Kidney tubule cell (primary cell): ENCODE results near the gene RNF17.
A peak's percentile ranks its signal among the peaks of the same experiment; 100 is the strongest.
"Not testable (repeated sequence)": the region's sequence is repeated elsewhere in the genome, so short reads cannot be mapped to it uniquely, and the experiment has no call there.

ENCODE experiments used
- DNase-seq: peaks from one replicate; pipeline ENCODE4 v3.0.0-alpha.2; 2018; ENCODE audit warnings: low spot score

The RNF17 gene, protein sequence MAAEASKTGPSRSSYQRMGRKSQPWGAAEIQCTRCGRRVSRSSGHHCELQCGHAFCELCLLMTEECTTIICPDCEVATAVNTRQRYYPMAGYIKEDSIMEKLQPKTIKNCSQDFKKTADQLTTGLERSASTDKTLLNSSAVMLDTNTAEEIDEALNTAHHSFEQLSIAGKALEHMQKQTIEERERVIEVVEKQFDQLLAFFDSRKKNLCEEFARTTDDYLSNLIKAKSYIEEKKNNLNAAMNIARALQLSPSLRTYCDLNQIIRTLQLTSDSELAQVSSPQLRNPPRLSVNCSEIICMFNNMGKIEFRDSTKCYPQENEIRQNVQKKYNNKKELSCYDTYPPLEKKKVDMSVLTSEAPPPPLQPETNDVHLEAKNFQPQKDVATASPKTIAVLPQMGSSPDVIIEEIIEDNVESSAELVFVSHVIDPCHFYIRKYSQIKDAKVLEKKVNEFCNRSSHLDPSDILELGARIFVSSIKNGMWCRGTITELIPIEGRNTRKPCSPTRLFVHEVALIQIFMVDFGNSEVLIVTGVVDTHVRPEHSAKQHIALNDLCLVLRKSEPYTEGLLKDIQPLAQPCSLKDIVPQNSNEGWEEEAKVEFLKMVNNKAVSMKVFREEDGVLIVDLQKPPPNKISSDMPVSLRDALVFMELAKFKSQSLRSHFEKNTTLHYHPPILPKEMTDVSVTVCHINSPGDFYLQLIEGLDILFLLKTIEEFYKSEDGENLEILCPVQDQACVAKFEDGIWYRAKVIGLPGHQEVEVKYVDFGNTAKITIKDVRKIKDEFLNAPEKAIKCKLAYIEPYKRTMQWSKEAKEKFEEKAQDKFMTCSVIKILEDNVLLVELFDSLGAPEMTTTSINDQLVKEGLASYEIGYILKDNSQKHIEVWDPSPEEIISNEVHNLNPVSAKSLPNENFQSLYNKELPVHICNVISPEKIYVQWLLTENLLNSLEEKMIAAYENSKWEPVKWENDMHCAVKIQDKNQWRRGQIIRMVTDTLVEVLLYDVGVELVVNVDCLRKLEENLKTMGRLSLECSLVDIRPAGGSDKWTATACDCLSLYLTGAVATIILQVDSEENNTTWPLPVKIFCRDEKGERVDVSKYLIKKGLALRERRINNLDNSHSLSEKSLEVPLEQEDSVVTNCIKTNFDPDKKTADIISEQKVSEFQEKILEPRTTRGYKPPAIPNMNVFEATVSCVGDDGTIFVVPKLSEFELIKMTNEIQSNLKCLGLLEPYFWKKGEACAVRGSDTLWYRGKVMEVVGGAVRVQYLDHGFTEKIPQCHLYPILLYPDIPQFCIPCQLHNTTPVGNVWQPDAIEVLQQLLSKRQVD (N-terminal part only)

DNA sequence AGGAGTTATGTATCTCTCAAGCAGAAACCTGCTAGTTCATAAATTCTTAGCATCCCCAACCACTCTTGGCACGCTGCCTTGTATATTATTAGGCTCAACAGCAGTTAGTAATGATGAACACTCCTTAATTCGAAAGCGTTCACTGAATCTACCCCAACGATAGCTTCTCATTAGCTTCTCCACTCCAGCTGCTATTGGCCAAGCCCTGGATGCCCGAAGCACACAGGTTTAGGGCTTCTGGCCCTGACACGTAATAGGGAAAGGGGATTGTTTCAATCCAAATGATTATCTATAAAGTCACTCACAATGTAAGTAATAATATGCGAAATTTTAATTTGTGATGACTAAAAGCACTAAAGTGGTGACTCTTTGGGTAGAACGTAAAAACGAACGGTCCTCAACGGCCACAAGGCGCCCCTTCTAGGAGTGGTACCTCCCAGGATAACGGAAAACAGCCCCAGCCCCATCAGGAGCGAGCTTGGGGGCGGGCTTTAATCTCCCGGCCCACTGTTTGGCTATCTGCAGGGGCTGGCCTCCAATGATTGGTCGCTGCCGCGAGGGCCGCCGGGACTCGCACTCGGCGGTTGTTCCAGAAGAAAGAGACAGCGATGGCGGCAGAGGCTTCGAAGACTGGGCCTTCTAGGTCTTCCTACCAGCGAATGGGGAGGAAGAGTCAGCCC is at the start of gene RNF17:
Gene RNF17 (plus strand): TSS at position 574 of the 680 bp plus-strand sequence. CDS start 35 bp downstream, at position 609.
- no peak for DNase-seq

DNA sequence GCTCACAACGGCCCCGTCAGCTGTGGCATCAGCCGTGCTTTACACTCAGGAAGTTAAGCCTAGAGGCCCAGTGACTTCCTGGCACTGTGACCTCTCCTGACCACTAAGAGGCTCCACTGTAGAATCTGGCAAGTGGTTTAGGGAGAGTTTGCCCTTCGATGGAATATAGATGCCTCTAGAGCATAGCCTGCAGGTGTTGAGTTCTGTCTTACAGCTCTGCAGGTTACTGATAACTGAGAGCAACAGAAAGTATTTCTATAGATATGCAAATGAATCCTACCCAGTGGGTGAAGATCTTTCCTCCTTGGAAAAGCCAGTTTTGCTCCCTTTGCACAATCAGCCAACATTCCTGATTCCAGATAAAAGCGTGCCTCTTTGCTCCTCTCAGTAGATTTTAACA is 48.0 kb upstream of the RNF17 start:
- no peak for DNase-seq

DNA sequence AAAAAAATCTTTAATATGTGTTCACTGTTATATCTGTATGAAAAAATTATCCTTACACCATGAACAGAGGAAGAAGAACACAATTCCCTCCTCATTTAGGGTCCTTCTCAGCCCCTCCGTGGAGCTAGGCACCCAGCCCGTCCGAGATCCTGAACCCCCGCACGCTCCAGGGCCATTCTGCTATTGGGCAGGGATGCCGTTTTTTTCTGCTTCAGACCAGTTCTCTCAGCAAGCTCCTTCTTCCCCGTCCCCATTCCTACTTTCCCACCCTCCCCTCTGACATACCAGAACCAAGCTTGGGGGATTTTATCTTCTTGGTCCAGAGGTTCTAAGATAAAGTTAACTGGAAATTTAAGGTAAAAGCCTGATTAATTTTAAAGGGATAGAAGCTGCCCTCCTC is 47.5 kb upstream of the RNF17 start:
- DNase-seq: no peak

DNA sequence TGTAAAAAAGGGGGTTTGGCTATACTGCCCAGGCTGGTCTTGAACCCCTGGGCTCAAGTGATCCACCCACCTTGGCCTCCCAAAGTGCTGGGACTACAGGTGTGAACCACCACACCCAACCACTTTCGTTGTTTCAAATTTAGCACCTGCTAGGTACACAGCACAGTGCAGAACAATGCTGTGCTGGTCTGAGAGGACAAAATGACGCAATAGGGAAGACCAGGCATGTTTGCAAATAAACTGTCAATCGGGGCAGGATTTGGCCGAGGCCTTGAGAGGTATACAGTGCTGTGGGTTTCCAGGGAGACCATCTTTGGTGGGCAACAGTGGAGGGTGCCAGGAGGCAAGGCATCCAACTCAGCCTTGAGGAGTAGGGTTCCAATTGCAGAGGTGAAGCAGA is 46.8 kb upstream of the RNF17 start:
- no peak for DNase-seq

DNA sequence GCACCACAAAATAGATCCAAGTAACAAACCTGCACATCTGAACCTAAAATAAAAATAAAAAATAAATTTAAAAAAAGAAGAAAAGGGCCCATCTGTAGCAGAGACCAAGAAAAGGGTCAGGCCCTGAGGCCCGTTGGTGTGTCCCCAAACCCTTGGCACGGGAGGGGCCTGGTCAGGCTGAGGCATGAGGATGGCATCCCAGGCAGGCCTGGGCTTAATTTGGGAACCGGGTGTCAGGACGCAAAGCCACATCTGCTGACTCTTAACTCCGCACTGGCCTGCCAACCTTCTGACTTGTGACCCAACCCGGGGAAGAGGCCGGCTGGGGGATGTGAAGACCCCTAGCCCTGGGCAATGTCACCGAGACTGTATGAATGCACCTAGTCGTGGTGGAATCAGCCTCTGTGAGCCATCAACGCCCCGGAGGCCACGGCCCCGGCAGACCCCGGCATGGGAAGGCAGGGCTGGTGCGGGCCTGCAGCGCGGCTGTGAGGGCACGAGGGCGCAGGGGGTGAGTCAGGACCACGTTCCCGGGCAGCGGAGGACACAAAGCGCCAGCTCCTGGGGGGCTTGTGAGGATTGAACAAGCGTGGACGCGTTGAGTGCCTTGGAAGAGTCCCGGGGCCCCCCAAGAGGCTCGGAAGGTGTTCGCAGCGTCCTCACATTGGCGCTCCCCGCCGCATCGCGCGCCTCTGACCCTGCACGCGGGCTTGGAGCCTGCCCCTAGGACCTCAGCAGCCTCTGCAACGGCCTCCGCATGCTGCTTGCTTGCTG is 45.6 kb upstream of the RNF17 start:
- DNase-seq: no peak

DNA sequence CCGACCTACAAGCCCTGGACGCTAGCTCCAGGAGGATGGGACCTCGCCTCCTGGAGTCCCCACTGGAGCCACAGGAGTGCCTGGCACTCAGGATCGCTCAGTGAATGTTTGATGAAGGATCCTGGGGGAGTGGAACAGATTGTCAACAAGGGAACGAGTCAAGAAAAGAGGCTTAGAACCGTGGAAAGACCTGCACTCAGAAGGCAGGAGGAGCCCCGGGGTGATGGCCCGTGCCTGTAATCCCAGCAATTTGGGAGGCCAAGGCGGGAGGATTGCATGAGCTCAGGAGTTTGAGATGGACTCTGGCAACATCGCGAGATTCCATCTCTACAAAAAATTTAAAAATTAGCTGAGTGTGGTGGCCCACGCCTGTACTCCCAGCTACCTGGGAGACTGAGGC is 44.8 kb upstream of the RNF17 start:
- DNase-seq: no peak

DNA sequence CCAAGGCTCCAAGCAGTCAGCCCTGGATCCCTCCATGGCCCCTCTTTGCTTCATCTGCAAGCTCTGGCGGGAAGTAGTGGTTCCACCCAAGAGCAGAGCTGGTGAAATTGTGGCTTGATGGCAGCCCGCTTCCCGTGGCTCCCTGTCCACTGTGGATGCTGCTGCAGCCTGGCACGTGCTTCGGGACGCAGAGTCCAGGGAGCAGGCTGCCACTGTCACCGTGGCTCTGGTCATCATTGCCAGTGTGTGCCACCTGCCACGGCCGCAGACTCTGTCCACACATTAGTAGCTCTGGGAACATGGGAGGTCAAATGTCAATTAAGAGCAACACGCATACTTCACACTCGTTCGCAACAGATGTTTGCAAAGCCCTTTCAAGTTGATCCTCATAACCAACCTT is 40.8 kb upstream of the RNF17 start:
- DNase-seq: no peak

DNA sequence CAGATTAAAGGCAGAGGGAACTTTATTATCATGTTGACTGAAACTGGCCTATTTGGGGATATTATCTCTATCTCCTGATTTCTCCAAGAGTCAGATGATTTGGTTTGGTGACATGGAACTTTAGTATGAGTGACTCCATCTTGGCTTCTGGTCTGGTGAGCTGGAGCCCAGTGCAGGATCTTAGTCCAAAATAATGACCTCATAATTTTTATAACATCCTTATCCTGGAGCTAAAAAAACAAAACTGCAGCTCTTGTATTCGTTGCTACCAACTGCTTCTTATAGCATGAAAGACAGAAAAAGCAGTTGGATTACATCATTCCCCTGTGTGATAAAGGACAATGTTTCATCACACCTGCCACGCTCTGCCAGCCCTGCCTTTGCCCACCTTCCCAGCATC is 39.3 kb upstream of the RNF17 start:
- DNase-seq: no peak

DNA sequence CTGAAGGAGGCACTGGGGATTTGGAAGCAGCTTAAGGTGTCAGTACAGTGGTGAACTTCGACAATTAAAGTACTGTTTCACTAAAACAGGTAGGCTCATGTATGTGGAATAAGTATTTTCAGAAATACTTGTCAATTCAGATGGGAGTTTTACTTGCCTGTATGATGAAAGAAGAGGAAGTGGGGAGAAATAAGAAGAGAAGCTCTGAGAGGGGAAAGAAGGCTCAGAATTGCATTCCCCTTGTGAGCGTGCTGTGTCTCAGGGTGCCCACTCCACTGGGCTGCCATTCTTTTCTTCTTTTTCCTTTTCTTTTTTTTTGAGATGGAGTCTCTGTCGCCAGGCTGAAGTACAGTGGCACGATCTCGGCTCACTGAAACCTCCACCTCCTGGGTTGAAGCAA is 38.6 kb upstream of the RNF17 start:
- no peak for DNase-seq

DNA sequence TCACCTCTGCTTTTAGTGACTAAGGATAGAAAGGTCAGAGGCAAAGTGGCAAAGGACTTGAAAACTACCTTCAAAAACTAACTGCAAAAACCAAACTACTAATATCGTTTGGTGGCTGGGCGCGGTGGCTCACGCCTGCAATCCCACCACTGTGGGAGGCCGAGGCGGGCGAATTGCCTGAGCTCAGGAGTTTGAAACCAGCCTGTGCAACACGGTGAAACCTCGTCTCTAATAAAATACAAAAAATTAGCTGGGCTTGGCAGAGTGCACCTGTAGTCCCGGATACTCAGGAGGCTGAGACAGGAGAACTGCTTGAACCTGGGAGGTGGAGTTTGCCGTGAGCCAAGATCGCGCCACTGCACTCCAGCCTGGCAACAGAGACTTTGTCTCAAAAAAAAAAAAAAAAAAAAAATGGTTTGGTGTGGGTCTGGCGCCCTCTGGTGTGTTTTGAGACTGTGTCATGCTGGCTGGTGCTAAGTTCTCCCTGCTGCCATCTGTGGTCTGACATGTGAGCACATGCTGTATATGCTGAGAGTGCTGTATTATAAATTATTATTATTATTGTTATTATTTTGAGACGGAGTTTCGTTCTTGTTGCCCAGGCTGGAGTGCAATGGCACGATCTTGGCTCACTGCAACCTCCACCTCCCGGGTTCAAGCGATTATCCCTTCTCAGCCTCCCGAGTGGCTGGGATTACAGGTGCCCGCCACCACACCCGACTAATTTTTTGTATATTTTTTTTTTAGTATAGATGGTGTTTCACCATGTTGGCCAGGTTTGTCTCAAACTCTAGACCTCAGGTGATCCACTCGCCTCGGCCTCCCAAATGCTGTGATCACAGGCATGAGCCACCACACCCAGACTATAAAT is 36.0 kb upstream of the RNF17 start:
- peak; percentile 80 for DNase-seq

DNA sequence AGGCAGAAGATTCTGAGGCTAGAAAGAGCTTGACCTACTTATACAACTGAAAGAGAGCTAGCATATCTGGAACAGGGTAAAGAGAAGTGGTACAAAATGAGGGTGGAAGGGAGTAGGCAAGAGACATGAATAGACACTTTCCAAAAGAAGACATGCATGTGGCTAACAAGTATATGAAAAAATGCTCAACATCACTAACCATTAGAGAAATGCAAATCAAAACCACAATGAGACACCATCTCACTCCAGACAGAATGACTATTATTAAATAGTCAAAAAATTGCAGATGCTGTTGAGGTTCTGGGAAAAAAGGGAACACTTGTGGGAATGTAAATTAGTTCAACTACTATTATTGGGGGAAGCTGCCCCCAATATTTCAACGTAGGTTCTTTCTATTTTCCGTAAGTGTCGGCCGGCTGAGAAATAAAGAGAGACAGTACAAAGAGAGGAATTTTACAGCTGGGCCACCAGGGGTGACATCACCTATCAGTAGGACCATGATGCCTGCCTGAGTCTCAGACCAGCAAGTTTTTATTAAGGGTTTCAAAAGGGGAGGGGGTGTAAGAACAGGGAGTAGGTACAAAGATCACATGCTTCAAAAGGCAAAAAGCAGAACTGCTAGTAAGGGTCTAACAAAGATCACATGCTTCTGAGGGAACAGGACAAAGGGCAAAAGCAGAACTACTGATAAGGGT is 32.9 kb upstream of the RNF17 start:
- DNase-seq: not testable (repeated sequence)

DNA sequence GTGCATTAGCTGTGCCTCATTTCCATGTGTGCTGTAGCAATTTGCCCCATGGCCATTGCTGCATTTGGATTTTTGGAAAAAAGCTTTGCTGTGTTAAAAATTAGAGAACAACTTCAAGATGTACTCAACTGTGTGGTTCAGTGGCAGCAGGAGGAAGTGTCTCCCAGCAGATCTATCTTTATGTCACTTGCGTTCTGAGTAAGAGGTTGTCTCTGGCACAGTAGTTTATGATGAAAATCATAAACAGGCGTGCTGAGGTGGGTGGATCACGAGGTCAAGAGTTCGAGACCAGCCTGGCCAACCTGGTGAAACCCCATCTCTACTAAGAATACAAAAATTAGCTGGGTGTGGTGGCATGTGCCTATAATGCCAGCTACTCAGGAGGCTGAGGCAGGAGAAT is 29.0 kb upstream of the RNF17 start:
- no peak for DNase-seq

DNA sequence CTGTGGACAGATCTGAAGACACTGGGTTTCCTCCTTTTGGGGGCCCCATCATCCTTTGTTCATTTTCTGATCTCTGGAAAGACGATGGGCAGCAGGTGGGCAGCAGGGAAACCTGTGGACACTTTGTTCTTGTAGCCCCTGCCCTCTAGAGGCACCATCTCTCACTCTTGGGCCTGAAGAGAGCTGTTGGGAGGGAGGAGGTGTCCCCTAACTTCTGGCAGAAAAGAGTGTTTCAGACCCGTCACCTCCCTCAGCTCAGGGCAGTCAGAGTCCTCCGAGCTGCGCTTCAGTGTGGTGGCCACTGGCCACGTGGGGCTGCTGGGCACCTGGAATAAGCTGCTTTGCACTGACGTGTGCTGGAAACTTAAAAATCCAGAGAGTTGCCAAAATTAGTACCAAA is 26.9 kb upstream of the RNF17 start:
- DNase-seq: no peak

DNA sequence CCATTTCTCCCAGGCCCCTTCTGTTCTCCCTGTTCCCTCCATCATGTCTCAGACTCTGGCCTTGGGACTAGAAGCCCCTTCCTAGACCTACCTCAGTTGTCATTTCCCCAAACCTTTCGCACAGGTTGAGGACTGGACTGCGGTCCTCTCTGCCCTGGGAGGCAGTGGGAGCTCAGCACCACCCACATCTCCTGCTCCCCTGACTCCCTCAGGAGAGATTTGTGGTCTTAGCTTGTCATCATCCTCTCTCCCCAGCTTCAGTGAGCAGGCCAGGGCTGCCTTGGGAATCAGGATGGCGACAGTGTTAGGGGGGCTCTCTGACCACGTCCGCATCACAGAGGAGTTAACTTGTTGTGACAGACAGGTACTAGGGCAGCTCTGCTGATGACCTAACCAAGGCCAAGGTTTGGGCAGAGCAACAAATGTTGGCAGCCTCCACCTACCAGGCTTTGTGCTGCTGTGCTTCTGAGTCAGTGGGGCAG is 25.6 kb upstream of the RNF17 start:
- DNase-seq: no peak

DNA sequence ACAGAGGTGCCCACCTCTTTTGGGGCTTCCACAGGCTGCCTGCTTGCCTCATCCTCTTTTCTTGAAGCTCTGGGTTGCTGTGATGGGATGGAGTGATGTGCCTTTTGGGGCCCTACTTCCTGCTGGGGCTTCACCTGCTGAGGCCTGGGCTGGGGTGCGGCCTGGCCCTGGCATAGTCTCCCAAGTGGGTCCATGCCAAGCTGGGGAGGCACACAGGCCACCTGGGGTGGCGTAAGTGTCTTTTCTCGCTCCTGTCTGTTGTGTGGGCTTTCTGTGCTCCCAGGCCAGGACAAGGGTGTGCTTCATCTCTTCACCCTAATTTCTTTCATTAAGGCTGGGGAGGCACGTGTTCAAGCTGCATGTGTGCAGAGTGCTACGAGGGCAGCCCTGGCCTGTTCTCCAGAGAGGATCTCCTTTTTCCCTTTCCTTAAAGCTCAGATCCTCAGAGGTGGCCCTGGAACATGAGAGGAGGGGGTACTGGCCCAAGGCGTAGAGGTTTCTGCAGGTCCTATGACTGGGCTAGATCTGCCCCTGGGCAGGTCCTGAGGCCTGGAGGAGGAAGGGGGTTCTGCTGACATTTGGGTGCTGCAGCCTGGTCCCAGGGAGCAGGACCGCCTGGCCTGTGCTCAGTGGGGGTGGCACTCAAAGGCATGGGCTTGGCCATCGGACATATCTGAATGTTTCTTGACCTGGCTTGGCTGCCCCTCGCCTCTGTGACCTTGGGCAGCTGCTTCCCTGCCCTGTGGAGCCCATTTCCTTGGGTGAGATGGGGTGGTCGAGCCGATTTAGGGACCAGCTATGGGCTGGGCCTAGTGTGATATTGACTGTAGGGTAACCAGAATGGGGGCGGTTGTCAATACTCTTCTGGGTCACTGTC is 23.7 kb upstream of the RNF17 start:
- DNase-seq: no peak

DNA sequence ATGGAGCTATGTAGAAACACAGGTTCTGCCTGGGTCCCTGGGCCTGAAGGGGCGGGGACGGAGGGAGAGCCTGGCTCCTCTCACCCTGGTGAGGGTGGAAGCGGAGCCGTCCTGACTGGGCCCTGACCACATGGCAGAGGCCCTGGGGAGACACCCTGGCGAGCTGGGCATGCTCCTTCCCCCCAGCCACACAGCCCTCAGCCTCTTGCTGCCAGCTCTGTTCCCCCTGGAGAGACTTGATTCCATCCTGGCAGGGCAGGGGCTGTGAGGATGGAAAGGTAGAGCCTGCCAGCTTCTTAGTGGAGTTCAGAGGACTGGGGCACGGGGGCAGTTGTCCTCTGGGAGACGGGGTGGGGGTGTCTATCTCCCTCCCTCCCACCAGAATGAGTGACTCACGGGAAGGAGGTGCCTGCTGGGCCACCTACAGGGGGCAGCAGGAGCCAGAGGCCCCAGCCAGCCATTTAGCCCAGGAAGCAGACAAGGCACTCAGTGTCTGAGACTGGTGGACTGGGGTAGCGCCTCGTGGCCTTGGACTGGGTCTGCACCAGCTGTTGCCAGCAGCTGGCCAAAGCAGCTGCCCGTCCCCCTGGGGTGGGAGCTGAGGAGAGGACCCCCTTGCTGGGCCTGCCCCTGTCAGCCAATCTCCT is 22.8 kb upstream of the RNF17 start:
- DNase-seq: no peak

DNA sequence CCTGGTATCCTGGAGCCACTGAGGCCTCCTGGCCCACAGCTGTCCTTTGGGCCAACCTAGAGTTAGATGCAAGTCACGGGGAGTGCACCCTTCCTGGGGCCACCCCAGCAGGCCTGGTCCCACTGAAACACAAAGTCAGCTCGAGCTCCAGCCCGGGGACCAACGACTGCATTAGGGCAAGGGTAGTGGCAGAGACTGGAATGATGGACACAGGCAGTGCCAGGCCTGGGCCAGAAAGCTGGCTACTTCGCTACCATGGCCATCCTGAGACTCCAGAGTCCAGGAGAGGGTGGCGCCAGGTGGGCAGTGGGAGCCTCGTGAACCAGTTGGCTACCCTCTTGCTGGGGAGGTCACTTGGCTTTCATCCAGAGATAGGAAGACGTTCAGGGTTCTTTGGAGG is 22.2 kb upstream of the RNF17 start:
- DNase-seq: no peak

DNA sequence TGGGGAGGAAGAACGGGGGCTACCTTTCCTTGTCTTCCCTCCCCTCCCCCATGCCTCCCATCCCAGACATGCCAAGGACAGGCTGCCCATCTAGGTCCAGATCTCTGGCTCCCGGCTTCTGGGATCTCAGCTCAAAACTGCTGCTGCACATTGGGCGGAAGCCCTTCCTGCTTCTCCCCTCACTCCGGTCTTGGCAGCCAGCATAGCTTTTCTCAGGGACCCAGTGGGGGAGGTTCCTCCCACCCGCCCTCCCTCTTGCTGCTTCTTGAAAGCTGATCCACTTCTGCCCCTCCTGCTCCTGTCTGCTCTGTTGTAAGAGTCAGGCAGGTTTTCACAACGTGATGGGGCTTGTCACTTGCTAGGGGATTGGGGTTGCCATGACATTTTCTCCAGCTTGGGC is 21.7 kb upstream of the RNF17 start:
- no peak for DNase-seq
